Measurements from ENCODE around the gene ZNF10.
A peak's percentile ranks its signal among the peaks of the same experiment; 100 is the strongest.

GRCh38 chr12:133130038-133130807, at the start of gene ZNF10, which contains the start of gene ZNF891:
- TF ChIP-seq CTCF (IDR thresholded peaks at IDR 0.05) (no peak), POLR2A (IDR thresholded peaks at IDR 0.05) (peak; percentile 90 to 92)
